ENCODE data around the gene IGSF21. TPM values are rescaled to one million over a fixed set of nuclear protein-coding genes. Genes with fewer than 3 reads are reported as not detected.

The IGSF21 gene
- total RNA-seq, result not detected
- not detected for polyA plus RNA-seq
- total RNA-seq, result 0 reads per million in 6 experiments

- peaks cover 34 to 80% (median 62%) of the 10 kb centered on the region in 5 donors for H3K27me3 Mint-ChIP-seq
- no peak for DNase-seq
- peaks cover 13 to 39% (median 18%) of the 10 kb centered on the region in 4 donors for H3K4me1 Mint-ChIP-seq
- POLR2A ChIA-PET, result no interaction called here
- H3K9me3 Mint-ChIP-seq, result no peaks in the 10 kb centered on the region
- peak within 1 kb of the TSS in 1 of 10 donors; percentile 53 for H3K27ac Mint-ChIP-seq
- peak within 1 kb of the TSS in 7 of 10 donors; percentile 4 to 69 (median 29) for H3K4me3 Mint-ChIP-seq
- H3K36me3 Mint-ChIP-seq, result peaks cover 0 to 2% (median 0%) of the 10 kb centered on the region in 3 donors
- no peak for ATAC-seq
These were observed at the start of gene IGSF21 for GRCh38 chr1:18107369-18108298. IGSF21 (plus strand) TSS chr1:18107798; CDS start chr1:18108129, 331 bp downstream.

DNA sequence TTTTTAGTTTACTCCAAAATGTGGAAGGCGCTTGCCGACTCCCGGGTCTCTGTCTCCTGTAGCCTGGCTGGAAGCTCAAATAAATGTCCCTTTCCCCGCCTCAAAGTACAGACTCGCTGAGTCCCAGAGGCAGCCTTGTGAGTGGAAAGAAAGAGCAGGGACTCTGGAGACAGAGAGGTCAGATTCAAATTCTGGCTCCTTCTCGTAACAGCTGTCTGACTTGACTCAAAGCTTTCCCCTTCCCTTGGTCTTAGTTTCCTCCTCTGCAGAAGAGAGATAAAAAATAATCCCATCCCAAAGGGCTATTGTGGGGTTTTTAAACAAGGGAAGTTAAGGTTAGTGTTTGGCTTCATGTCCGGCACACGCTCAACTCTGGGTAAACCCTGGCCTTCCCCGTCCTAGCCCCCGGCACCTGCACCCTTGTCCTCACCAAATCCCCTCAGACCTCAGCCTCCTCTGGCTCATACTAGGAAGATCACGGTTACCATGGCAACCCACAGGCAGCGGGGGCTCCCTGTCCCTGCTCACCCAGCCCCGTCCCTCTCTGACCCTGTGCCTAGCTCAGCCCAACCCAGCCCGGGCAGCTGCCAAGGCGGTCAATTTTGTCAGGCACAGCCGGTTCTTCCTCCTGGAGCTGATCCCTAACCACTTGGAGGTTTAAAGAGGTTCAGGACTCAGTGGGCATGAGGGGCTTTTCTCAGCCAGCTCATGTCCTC, 49.2 kb upstream of the IGSF21 start:
- no peak for DNase-seq
- Mint-ChIP-seq H3K36me3 (no peaks in the 10 kb centered on the region), H3K4me3 (no peak overlapping the region), H3K9me3 (peaks cover 0 to 11% (median 0%) of the 10 kb centered on the region in 9 donors), H3K27me3 (peaks cover 7 to 24% (median 14%) of the 10 kb centered on the region in 5 donors), H3K4me1 (no peaks in the 10 kb centered on the region), H3K27ac (no peak overlapping the region)
- POLR2A ChIA-PET, result no interaction called here
- ATAC-seq, result no peak

GRCh38 chr1:18058981-18059605, 48.5 kb upstream of the IGSF21 start:
- ATAC-seq, result no peak
- Mint-ChIP-seq H3K27ac (peak overlapping the region in 1 of 10 donors; percentile 23), H3K36me3 (no peaks in the 10 kb centered on the region), H3K4me3 (no peak overlapping the region), H3K9me3 (peaks cover 0 to 11% (median 0%) of the 10 kb centered on the region in 9 donors), H3K4me1 (no peaks in the 10 kb centered on the region), H3K27me3 (peaks cover 8 to 30% (median 17%) of the 10 kb centered on the region in 5 donors)
- no peak for DNase-seq
- POLR2A ChIA-PET, result no interaction called here

GRCh38 chr1:18060366-18060765, 47.2 kb upstream of the IGSF21 start:
- Mint-ChIP-seq H3K36me3 (no peaks in the 10 kb centered on the region), H3K9me3 (peaks cover 0 to 11% (median 0%) of the 10 kb centered on the region in 9 donors), H3K4me3 (no peak overlapping the region), H3K4me1 (no peaks in the 10 kb centered on the region), H3K27me3 (peaks cover 7 to 27% (median 13%) of the 10 kb centered on the region in 5 donors), H3K27ac (no peak overlapping the region)
- ATAC-seq (no peak), DNase-seq (no peak)
- POLR2A ChIA-PET, result no interaction called here

GRCh38 chr1:18062185-18062584, 45.4 kb upstream of the IGSF21 start:
- DNase-seq (no peak), ATAC-seq (no peak)
- no peak overlapping the region for H3K27ac Mint-ChIP-seq
- POLR2A ChIA-PET, result no interaction called here
- peaks cover 0 to 11% (median 0%) of the 10 kb centered on the region in 9 donors for H3K9me3 Mint-ChIP-seq
- peaks cover 0 to 5% (median 0%) of the 10 kb centered on the region in 4 donors for H3K4me1 Mint-ChIP-seq
- no peaks in the 10 kb centered on the region for H3K36me3 Mint-ChIP-seq
- H3K4me3 Mint-ChIP-seq, result no peak overlapping the region
- H3K27me3 Mint-ChIP-seq, result peaks cover 5 to 42% (median 18%) of the 10 kb centered on the region in 5 donors

GRCh38 chr1:18064534-18064933, 43.1 kb upstream of the IGSF21 start:
- peaks cover 8 to 14% (median 12%) of the 10 kb centered on the region in 4 donors for H3K4me1 Mint-ChIP-seq
- H3K27me3 Mint-ChIP-seq, result peaks cover 5 to 42% (median 18%) of the 10 kb centered on the region in 5 donors
- ATAC-seq (no peak), DNase-seq (no peak)
- H3K4me3 Mint-ChIP-seq, result no peak overlapping the region
- H3K36me3 Mint-ChIP-seq, result no peaks in the 10 kb centered on the region
- POLR2A ChIA-PET, result no interaction called here
- H3K27ac Mint-ChIP-seq, result peak overlapping the region in 2 of 10 donors; percentile 33 to 49
- peaks cover 0 to 13% (median 0%) of the 10 kb centered on the region in 9 donors for H3K9me3 Mint-ChIP-seq

GRCh38 chr1:18066576-18066975, 41.0 kb upstream of the IGSF21 start:
- Mint-ChIP-seq H3K27me3 (peaks cover 5 to 42% (median 18%) of the 10 kb centered on the region in 5 donors), H3K36me3 (no peaks in the 10 kb centered on the region), H3K9me3 (peaks cover 0 to 13% (median 2%) of the 10 kb centered on the region in 9 donors), H3K27ac (peak overlapping the region in 1 of 10 donors; percentile 28), H3K4me3 (no peak overlapping the region), H3K4me1 (peaks cover 14 to 32% (median 22%) of the 10 kb centered on the region in 4 donors)
- POLR2A ChIA-PET, result no interaction called here
- no peak for ATAC-seq
- DNase-seq, result no peak

- H3K27ac Mint-ChIP-seq, result peak overlapping the region in 9 of 10 donors; percentile 36 to 89 (median 82)
- H3K36me3 Mint-ChIP-seq, result no peaks in the 10 kb centered on the region
- peaks cover 19 to 32% (median 24%) of the 10 kb centered on the region in 4 donors for H3K4me1 Mint-ChIP-seq
- H3K27me3 Mint-ChIP-seq, result peaks cover 0 to 33% (median 10%) of the 10 kb centered on the region in 5 donors
- peak; percentile 65 to 77 for ATAC-seq
- peak in 7 of 10 donors; percentile 10 to 47 (median 19) for DNase-seq
- H3K9me3 Mint-ChIP-seq, result peaks cover 0 to 13% (median 0%) of the 10 kb centered on the region in 9 donors
- peak overlapping the region in 8 of 10 donors; percentile 22 to 61 (median 32) for H3K4me3 Mint-ChIP-seq
- POLR2A ChIA-PET, result no interaction called here
These were observed 37.7 kb upstream of the IGSF21 start for GRCh38 chr1:18069903-18070302.

DNA sequence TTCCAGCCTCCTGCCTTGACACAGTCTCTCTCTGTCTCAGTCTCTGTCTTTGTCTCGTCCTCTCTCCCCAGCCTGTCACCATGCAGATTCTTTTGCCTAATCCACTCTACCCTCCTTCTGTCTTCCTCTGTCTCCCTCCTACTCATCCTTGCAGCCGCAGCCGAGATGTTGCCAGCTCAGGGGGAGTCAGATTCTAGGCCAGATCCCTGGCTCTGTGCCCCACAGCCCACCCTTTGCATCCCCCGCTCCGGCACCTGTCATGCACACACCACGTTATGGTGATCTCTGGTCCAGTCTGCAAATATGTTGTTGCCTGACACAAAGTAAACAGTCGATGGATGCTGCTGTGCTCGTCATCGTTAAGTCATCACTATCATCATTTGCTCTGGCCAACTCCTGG, 35.5 kb upstream of the IGSF21 start:
- Mint-ChIP-seq H3K36me3 (no peaks in the 10 kb centered on the region), H3K4me3 (peak overlapping the region in 1 of 10 donors; percentile 52), H3K4me1 (peaks cover 14 to 32% (median 24%) of the 10 kb centered on the region in 4 donors), H3K9me3 (peaks cover 0 to 9% (median 0%) of the 10 kb centered on the region in 9 donors), H3K27me3 (peaks cover 0 to 23% (median 6%) of the 10 kb centered on the region in 5 donors), H3K27ac (peak overlapping the region in 2 of 10 donors; percentile 2 to 27)
- POLR2A ChIA-PET, result no interaction called here
- ATAC-seq (no peak), DNase-seq (no peak)

DNA sequence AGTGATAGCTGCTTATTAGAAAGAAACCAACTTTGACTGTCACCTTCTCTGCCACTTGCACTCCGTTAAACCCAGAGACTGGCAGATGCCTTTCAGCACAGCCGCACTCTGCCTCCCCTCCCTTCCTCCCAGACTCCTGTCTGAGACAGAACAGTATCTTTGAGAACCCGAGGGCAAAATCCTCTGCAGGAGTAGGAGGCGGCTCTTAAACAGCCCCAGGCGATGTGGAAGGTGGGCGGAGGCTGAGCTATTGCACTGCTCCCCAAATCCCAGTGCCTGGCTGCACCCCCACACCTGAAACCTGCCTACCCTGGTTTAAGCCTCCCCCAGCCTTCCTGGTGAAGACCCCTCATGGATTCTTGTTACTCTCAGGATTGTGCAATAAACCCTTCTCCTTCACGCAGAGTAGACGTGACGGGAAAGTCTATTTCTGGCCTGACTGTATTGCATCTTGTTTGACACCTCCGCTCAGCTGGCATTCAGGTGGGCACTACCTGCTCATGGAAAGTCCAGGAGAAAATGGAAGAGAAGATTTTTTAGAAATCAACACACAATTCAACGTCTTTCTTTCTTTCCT, 34.4 kb upstream of the IGSF21 start:
- no peak overlapping the region for H3K4me3 Mint-ChIP-seq
- no peaks in the 10 kb centered on the region for H3K36me3 Mint-ChIP-seq
- peaks cover 11 to 26% (median 19%) of the 10 kb centered on the region in 4 donors for H3K4me1 Mint-ChIP-seq
- no peak overlapping the region for H3K27ac Mint-ChIP-seq
- peaks cover 0 to 5% (median 0%) of the 10 kb centered on the region in 9 donors for H3K9me3 Mint-ChIP-seq
- peaks cover 0 to 27% (median 6%) of the 10 kb centered on the region in 5 donors for H3K27me3 Mint-ChIP-seq
- ATAC-seq (no peak), DNase-seq (no peak)
- POLR2A ChIA-PET, result no interaction called here

GRCh38 chr1:18077657-18078215, 29.9 kb upstream of the IGSF21 start:
- Mint-ChIP-seq H3K36me3 (no peaks in the 10 kb centered on the region), H3K27me3 (peaks cover 0 to 18% (median 14%) of the 10 kb centered on the region in 5 donors), H3K4me3 (no peak overlapping the region), H3K4me1 (peaks cover 0 to 2% (median 0%) of the 10 kb centered on the region in 4 donors), H3K9me3 (peaks cover 0 to 1% (median 0%) of the 10 kb centered on the region in 9 donors), H3K27ac (peak overlapping the region in 2 of 10 donors; percentile 46 to 85)
- POLR2A ChIA-PET, result no interaction called here
- ATAC-seq (no peak), DNase-seq (no peak)
